T1000 (cell line): ENCODE results near the gene HTR7.
"Not testable (repeated sequence)": the region's sequence is repeated elsewhere in the genome, so short reads cannot be mapped to it uniquely, and the experiment has no call there.

ENCODE experiments used
- DNase-seq: peaks from one replicate; lab custom pipeline; 2025; ENCODE audit warnings: mixed read lengths; lab: John Stamatoyannopoulos, UW

HTR7 gene

DNA sequence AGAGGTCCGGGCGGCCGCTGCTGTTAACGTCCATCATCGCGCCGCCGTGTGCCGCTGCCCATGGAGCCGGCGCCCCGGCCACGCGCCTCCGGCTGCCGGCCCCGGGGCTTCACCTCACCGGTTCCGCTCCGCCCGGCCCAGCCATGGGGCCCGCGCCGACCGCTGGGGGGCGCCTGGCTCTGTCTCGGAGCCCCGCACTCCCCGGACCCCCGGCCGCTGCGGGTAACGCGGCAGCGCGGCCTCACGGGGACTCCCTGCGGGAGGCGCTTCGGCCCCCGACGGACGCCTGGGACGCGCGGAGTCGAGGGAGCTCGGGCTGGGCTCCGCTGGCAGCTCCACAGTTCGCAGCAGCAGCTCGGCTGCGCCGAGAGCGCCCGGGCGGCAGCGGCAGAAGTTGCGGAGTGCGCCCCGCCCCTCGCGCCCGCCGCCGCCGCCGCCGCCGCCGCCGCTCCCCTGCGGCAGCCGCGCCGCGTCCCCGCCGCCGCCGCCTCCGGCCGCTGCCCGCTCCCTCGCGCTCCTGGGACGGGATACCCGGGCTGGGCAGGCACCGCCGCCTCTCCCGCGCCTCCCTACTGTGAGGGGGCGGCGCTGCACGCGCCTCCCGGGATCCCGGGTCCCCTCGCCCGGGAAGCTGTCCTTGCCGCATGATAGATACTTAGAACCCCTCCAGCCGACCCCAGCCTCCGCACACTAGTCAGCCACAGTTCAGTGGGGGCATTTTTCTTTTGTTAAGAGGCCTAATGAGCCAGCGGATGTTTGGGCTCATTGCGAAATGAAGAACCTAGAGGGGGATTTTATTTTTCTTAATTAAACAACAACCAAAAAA is at the start of gene HTR7:
HTR7 (minus strand) TSS at position 405 of the 826 bp plus-strand sequence; CDS start at position 37, 368 bp downstream.
- peak; percentile 69 for DNase-seq

DNA sequence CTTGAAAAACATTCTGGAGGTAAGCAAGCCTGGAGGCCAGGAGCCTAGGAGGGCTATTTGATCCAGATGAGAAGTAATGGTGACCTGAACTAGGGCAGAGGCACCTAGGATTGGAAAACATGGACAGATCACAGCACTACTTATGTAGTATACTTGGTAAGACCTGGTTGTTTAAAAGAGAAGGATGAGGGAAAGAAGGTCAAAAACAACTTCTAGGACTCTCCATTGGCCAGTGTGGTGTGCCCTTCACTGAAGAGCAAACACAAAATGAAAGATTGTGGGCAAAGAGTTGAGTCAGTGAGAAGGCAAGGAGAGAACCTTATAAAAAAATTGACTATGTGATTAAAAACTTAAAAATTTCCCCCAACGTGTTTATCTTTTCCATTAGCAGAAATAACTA is 48.8 kb upstream of the HTR7 start:
- no peak for DNase-seq

- no peak for DNase-seq
Measured at GRCh38 chr10:90905925-90906324, 48.1 kb upstream of the HTR7 start.

DNA sequence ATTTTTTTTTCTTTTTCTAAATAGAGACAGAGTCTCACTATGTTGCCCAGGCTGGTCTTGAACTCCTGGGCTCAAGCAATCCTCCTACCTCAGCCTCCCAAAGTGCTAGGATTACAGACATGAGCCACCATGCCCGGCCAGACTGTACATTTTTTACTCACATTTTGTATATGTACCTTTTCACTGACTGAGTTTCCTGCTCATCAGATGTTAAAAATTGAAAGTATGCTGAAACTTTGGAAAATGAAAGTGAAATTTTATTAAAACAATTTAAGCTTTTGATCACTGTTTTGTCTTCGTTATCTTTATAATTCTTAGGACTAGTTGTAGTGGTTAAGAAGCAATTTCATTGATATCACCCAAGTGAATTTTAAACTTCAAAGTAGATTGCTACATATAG is 39.1 kb upstream of the HTR7 start:
- DNase-seq = not testable (repeated sequence)

DNA sequence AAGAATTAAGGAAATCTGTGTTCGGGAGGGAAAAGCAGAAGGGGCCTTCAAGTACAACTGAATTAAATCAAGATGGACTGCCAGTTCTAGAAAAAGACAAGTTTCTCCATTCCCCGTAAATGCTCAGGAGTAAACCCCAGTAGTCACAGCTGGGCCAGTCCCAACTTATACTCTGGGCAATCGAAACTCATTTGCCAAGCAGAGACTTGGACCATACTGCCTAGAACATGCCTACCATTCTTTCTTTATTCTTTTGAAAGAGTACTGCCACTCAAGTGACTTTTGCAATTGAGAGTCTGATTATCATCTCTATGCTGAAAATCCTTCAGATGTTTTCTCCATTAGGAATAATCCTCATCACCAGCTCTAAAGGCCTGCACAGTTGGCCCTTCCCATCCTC is 35.4 kb upstream of the HTR7 start:
- DNase-seq = no peak

GRCh38 chr10:90890347-90890746 is 32.5 kb upstream of the HTR7 start:
- no peak for DNase-seq

DNA sequence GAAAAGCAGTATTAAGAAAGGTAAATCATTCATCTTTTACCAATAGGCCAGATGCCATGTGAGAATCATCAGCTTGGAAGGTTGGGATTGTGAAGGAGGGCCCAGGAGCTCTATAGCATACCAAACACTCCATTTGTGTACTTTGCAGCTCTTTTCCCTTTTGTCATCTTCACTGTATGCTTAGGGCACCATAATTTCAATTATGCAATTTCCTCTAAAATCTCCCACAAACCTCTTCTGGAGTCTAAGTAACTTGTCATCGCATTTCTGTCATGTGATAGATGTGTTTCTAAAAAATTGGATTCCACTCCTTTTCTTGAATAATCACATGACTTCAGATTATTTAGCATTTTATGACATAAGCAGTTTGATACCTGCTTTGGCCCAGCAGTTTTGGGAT is 31.8 kb upstream of the HTR7 start:
- no peak for DNase-seq

DNA sequence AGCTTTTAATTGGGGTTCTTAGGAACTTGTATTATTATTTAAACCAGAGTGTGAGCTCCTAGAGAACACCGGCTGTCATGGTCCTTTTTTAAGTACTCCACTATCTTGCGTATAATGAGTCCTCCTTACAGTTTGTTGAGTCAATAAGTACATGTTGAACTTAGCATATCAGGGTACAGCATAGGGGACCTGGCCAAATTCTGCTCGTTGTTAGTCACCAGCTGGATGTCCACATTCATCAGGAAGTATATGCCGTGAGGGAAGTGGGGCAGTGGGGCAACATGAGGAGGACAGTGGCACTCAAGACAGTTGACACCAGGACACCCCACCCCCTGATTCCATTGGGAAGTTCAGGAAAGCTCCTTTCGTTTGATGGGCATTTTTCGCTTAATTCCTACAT is 30.5 kb upstream of the HTR7 start:
- no peak for DNase-seq

- DNase-seq = no peak
Measured at GRCh38 chr10:90887555-90887954, 29.7 kb upstream of the HTR7 start.

- no peak for DNase-seq
Measured at GRCh38 chr10:90885176-90885575, 27.3 kb upstream of the HTR7 start.

DNA sequence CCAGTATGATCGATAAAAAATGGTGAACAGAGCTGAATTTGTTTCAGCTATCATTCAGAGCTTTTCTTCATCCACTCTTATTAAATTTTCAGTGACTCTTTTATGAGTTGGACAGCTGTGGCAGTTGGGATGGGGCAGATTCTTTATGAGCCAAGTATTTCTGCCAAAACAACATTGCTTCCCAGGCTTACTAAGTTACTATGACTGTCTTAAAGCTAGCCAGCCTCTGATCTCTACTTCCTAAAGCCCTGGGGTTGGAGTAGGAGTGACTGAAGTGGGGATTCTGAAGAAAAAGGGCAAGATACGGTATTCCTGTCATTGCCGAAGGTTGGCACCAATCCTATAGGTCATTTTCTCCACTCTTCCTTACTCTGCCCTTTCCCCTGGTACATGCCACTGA is 26.6 kb upstream of the HTR7 start:
- DNase-seq = no peak

- DNase-seq = not testable (repeated sequence)
Measured at GRCh38 chr10:90880059-90880719, 22.4 kb upstream of the HTR7 start.

DNA sequence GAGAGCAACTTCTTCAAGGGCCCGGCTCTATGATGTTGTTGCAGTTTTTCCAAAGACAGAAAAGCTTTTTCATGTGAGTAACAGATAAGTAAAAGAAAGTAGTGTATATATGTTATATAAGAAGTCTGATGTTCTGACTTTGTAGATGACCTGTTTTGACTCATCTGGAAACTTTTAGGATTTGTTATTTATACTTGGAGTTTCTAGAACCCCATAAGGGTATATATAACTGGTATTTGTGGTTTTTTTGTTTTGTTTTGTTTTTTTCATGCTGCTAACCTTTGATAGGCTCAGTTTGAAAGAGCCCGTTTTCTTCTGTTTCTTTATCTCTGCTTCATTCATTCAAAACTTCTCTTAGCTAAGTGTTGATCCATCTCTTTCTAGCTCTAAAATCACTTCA is 21.2 kb upstream of the HTR7 start:
- DNase-seq = no peak

- DNase-seq = no peak
Measured at GRCh38 chr10:90872648-90873020, 14.8 kb upstream of the HTR7 start.

DNA sequence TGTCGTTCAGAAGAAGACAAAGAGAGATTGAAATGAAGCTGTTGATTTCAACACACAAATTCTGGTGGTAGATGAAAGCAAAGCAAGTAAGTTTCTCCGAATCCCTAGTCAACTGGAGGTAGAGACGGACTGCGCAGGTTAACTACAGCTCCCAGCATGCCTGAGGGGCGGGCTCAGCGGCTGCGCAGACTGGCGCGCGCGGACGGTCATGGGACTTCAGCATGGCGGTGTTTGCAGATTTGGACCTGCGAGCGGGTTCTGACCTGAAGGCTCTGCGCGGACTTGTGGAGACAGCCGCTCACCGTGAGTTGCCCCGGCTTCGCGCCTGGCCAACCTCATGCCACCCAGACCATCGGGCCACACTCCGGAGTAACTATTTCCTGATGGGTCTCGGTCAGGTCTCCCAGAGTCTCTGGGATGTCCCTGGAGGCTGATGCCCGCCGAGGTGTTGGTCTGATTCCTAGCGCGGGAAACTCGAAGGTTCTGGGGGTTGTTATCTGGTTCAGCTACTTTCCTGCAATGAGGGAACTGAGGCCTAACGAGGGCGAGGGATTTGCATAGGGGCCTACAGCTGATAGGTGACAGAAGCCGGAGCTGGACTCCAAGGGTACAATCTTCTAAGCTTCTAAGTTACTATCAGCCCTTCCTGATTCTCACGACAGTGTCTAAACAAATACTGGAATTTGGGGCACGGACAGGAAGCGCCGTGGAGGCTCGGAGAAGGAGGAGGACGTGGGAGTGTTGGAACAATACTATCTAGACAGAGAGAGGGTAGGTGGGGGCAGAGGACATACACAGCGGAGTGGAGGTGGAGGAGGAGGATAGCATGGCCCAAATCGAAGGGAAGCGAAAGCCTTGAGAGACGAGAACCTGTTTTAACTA is 14.2 kb upstream of the HTR7 start, which contains the start of gene RPP30:
RPP30 (plus strand) TSS at position 209 of the 882 bp plus-strand sequence; CDS start at position 222, 13 bp downstream.
- DNase-seq = peak; percentile 72

- peak; percentile 19 for DNase-seq
Measured at GRCh38 chr10:90871279-90871765, 13.5 kb upstream of the HTR7 start.

DNA sequence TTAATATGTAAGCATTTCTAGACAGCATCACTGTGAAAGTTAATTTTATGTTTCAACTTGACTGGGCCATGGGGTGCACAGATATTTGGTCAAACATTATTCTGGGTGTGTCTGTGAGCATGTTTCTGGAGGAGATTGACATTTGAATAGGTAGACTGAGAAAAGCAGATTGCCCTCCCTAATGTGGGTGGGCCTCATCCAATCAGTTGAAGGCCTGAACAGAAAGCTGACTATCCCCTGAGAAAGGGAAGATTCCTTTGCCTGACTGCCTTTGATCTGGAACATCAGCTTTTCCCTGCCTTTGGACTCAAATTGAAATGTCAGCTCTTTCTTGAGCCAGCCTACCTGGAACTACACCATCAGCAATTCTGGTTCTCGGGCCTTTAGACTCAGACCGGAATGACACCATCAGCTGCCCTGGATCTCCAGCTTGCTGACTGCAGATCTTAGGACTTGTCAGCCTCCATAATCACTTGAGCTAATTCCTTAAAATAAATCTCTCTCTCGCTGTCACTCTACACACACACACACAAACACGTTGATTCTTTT is 8.3 kb upstream of the HTR7 start:
- no peak for DNase-seq

DNA sequence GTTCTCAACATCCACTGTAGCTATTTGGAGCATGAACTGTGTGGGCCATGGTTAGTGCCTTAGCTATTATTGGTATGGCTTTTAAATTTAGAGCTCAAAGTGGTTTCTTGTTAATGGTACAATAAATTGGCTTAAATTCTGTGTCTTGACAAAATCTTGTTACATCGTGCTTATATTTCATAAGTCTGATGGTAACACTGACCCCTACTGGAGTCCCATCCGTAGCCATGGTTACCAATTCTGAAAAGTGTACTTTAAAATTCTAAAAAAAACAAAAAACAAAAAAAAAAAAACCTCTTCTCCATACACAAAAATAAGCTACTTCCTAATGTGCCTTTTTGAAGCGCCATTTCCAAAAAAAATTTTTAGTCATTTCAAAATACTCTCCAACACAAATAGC is 7.6 kb upstream of the HTR7 start:
- DNase-seq = no peak

GRCh38 chr10:90862908-90863514 is 5.2 kb upstream of the HTR7 start:
- DNase-seq = peak; percentile 14

DNA sequence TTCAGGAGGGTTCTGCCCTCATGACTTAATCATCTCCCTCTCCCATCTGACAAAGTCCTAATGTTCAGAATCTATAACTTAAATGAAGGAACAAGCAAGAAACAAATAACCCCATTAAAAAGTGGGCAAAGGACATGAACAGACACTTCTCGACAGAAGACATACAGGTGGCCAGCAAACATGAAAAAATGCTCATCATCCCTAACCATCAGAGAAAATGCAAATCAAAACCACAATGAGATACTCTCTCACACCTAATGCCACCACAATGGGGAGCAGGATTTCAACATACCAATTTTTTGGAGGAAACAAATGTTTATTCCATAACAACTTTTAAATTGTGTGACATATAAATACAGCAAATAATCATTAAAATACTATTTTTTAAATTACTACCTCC is 3.0 kb upstream of the HTR7 start:
- DNase-seq = no peak

DNA sequence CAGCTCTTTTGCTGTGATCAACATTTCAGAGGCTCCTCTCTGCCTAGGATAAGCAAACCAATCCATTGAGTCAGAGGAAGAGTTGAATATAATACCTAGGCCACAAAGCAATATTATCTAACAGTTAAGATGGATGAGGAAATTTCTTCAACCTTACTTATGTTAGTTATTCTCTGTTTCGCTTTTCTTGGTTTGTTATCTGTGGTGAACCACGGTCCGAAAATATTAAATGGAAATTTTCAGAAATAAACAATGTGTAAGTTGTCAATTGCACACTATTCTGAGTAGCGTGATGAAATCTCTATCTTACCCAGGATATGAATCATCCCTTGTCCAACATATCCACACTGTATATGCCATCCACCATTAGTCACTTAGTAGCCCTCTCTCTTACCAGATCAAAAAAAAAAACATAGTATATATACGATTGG is 1.5 kb upstream of the HTR7 start:
- no peak for DNase-seq
